Thyroid gland (tissue), 4 donors: ENCODE measurements around the gene MKI67.

Experiments used
- POLR2A ChIP-seq, 2 donors: fragments of 450-650 bp; IDR thresholded peaks; one replicate each; pipeline ENCODE4 v1.6.1; 2017; ENCODE audit warnings: antibody characterized with exemption in 2 of 2, mild to moderate bottlenecking in 2 of 2, moderate library complexity in 1 of 2
- TF ChIP-seq, protein P1 (sequence below), 6 experiments: fragments of 200-600 bp in 3 of 6; fragments of 450-650 bp in 3 of 6; sonication (generic) in 3 of 6; IDR thresholded peaks; one replicate each; pipeline ENCODE4 v1.5.1; 2016 to 2019; ENCODE audit warnings: antibody characterized with exemption in 6 of 6, mild to moderate bottlenecking in 2 of 6, inconsistent platforms in 1 of 6, moderate library complexity in 1 of 6

DNA sequence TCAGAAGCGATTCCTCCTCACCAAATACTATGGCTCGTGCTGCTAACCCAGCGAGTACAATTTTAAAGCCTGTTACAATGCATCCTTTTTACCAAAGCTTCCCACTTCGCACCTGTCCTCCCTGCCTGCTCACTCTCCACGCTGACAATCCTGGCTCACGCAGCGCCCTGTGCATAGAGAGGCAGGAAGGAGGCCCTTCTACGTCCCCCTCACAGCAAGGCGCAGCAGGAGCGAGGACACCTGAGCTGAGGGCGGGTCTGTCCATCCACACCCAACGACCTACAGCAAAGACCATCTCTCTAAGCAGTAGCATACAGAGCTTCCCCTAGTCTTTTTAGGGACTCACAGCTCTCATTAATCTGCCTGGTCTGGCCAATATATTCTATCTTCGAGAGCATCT, 46.0 kb downstream of the MKI67 start:
- TF ChIP-seq, protein P1, sequence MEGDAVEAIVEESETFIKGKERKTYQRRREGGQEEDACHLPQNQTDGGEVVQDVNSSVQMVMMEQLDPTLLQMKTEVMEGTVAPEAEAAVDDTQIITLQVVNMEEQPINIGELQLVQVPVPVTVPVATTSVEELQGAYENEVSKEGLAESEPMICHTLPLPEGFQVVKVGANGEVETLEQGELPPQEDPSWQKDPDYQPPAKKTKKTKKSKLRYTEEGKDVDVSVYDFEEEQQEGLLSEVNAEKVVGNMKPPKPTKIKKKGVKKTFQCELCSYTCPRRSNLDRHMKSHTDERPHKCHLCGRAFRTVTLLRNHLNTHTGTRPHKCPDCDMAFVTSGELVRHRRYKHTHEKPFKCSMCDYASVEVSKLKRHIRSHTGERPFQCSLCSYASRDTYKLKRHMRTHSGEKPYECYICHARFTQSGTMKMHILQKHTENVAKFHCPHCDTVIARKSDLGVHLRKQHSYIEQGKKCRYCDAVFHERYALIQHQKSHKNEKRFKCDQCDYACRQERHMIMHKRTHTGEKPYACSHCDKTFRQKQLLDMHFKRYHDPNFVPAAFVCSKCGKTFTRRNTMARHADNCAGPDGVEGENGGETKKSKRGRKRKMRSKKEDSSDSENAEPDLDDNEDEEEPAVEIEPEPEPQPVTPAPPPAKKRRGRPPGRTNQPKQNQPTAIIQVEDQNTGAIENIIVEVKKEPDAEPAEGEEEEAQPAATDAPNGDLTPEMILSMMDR (IDR thresholded peaks at IDR 0.05): no peak
- TF ChIP-seq POLR2A (IDR thresholded peaks at IDR 0.05): no peak
